Lung (tissue), 12 donors: ENCODE data around the gene VAMP5. TPM values are rescaled to one million over a fixed set of nuclear protein-coding genes. Genes with fewer than 3 reads are reported as not detected.
"Not testable (repeated sequence)": the region's sequence is repeated elsewhere in the genome, so short reads cannot be mapped to it uniquely, and the experiment has no call there.

Source experiments
- ATAC-seq: fragments of 200-7000 bp; cut with Tn5 transposase; one replicate; pipeline ENCODE4 v1.9.1; 2020; ENCODE audit warnings: moderate number of reproducible peaks; ENCODE audit not compliant: insufficient read depth, low FRiP score
- DNase-seq, 3 donors: peaks; one replicate each; pipeline ENCODE4 v3.0.0-alpha.2; 2013 to 2017
- H3K27ac ChIP-seq, 2 donors: one replicate each; pipeline ENCODE4 v1.5.1; 2013; ENCODE audit warnings: mild to moderate bottlenecking in 2 of 2, moderate library complexity in 2 of 2, control low read depth in 1 of 2, inconsistent platforms in 1 of 2, low read depth in 1 of 2, low read length in 1 of 2
- H3K27me3 ChIP-seq, 3 donors: one replicate each; pipeline ENCODE4 v1.5.1; 2013; ENCODE audit warnings: low read length in 2 of 3; ENCODE audit not compliant: control insufficient read depth in 3 of 3, insufficient read depth in 3 of 3
- H3K36me3 ChIP-seq, 4 donors: one replicate each; pipeline ENCODE4 v1.5.1; 2013; ENCODE audit warnings: low read length in 4 of 4, mild to moderate bottlenecking in 1 of 4, moderate library complexity in 1 of 4; ENCODE audit not compliant: control insufficient read depth in 4 of 4, insufficient read depth in 4 of 4
- H3K4me1 ChIP-seq, 5 donors: one replicate each; pipeline ENCODE4 v1.5.1; 2013; ENCODE audit warnings: low read length in 5 of 5, mild to moderate bottlenecking in 2 of 5, moderate library complexity in 1 of 5; ENCODE audit not compliant: control insufficient read depth in 5 of 5, insufficient read depth in 5 of 5
- H3K4me3 ChIP-seq: one replicate; pipeline ENCODE4 v1.5.1; 2013; ENCODE audit warnings: mild to moderate bottlenecking, control low read depth, moderate library complexity
- H3K9ac ChIP-seq, 2 donors: one replicate each; pipeline ENCODE4 v1.5.1; 2013; ENCODE audit warnings: low read length in 2 of 2, control low read depth in 1 of 2; ENCODE audit not compliant: insufficient read depth in 1 of 2
- H3K9me3 ChIP-seq, 4 donors: one replicate each; pipeline ENCODE4 v1.5.1; 2013; ENCODE audit warnings: low read length in 3 of 4, mild to moderate bottlenecking in 1 of 4, moderate library complexity in 1 of 4; ENCODE audit not compliant: control insufficient read depth in 4 of 4, insufficient read depth in 3 of 4
- WGBS, 2 donors: extraction: QIAGEN DNeasy Blood & Tissue Kit; methylation state at CpG; one replicate each; pipeline ENCODE4 v1.1.7; 2013; 5-methylcytosine and 5-hydroxymethylcytosine counted together
- polyA plus RNA-seq, 2 donors: library from polyadenylated mRNA; stranded (reverse); fragments of 200-250 nt; gene quantifications; one replicate each; pipeline ENCODE4 v1.2.1, GENCODE V29; 2013
- total RNA-seq, 2 donors: library from RNA; depleted of rRNA in 1 of 2; stranded (reverse); fragments of >200 nt in 1 of 2; gene quantifications; one replicate each; pipeline ENCODE4 v1.2.1, GENCODE V29; 2014 to 2021
- TF ChIP-seq, protein P1 (sequence below): IDR thresholded peaks from 2 replicates; pipeline ENCODE4 v1.5.1; 2012; ENCODE audit warnings: mild to moderate bottlenecking; ENCODE audit errors: control extremely low read depth, extremely low read depth
- donor health status: control.
- donor health status: control.
- donor health status: Bipolar disorder and iron deficiency.
- donor health status: healthy.
- donor health status: DM: yes; HTN: yes; CAD: no.

Gene VAMP5
- total and polyA plus RNA-seq, 4 donors = 18.5 to 165 (median 73.0) TPM

- no peak for ATAC-seq
- DNase-seq = no peak
- H3K27me3 ChIP-seq = no peaks in the 10 kb centered on the region
- 74 to 84% methylated on average over 6 of the region's 6 CpGs for WGBS, 2 donors
- H3K27ac ChIP-seq = peak overlapping the region in 1 of 2 donors; percentile 71
- H3K36me3 ChIP-seq = peaks cover 0 to 33% (median 12%) of the 10 kb centered on the region in 4 donors
- H3K4me1 ChIP-seq = peaks cover 12 to 35% (median 27%) of the 10 kb centered on the region in 5 donors
- peak overlapping the region; percentile 63 for H3K4me3 ChIP-seq
- no peaks in the 10 kb centered on the region for H3K9me3 ChIP-seq
- H3K9ac ChIP-seq = no peak overlapping the region
- TF ChIP-seq, protein P1, sequence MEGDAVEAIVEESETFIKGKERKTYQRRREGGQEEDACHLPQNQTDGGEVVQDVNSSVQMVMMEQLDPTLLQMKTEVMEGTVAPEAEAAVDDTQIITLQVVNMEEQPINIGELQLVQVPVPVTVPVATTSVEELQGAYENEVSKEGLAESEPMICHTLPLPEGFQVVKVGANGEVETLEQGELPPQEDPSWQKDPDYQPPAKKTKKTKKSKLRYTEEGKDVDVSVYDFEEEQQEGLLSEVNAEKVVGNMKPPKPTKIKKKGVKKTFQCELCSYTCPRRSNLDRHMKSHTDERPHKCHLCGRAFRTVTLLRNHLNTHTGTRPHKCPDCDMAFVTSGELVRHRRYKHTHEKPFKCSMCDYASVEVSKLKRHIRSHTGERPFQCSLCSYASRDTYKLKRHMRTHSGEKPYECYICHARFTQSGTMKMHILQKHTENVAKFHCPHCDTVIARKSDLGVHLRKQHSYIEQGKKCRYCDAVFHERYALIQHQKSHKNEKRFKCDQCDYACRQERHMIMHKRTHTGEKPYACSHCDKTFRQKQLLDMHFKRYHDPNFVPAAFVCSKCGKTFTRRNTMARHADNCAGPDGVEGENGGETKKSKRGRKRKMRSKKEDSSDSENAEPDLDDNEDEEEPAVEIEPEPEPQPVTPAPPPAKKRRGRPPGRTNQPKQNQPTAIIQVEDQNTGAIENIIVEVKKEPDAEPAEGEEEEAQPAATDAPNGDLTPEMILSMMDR = no peak
Measured at GRCh38 chr2:85600951-85601770, 16.9 kb downstream of the VAMP5 start.

GRCh38 chr2:85601771-85602475 lies 17.7 kb downstream of the VAMP5 start:
- Histone ChIP-seq H3K9me3 (no peaks in the 10 kb centered on the region), H3K4me1 (peaks cover 10 to 34% (median 21%) of the 10 kb centered on the region in 5 donors), H3K4me3 (peak overlapping the region; percentile 63), H3K36me3 (peaks cover 0 to 29% (median 10%) of the 10 kb centered on the region in 4 donors), H3K27me3 (no peaks in the 10 kb centered on the region), H3K27ac (peak overlapping the region; percentile 71 to 88), H3K9ac (peak overlapping the region in 1 of 2 donors; percentile 49)
- TF ChIP-seq, protein P1 = no peak
- ATAC-seq (peak; percentile 51), DNase-seq (peak in 2 of 3 donors; percentile 21 to 29)
- WGBS, 2 donors = 4 to 6% methylated on average over 30 to 36 of the region's 36 CpGs

DNA sequence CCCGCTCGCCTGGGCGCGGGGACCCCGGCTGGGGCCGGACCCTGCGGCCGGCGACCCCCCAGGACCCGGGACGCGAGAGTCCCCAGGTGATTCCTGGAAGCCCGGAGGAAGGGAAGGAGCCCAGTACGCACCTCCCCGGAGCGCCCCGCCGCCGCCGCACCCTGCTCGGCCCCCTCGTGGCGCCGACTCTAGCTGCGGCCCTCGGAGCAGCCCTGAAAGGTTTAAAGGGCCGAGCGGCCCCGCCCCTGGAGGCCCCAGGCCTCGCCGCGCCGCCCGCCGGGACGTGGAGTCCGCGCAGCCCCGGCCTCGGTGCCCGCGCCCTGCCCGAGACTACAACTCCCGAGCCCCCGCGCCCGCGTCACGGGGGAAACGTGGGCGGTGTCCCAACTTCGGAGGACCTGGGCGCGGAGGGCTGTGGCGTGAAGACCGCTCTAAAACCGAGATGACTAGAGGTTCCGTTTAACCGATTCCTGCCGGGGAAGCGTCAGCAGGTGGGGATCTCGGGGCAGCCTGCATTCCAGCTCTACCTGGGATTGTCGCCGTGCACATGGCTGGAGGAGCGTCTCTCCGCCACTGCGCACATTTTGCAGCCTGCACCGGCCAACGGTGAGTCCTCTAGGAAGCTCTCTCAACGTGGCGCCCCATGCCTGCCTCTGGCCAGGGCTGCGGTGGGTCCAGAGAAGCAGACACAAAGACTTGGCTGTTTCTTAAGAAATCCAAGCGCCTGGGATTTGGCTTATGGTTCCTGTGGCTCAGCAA lies 18.4 kb downstream of the VAMP5 start, which contains the start of gene TMEM150A:
TMEM150A (minus strand) TSS at position 223 of the 759 bp plus-strand sequence. CDS start 750 bp downstream, outside the sequence.
- H3K27me3 ChIP-seq = no peaks in the 10 kb centered on the region
- peak; percentile 97 for ATAC-seq
- peak within 1 kb of the TSS; percentile 88 to 90 for H3K27ac ChIP-seq
- DNase-seq = peak; percentile 92 to 95 (median 93)
- TF ChIP-seq, protein P1 = no peak
- peaks cover 10 to 34% (median 24%) of the 10 kb centered on the region in 5 donors for H3K4me1 ChIP-seq
- H3K36me3 ChIP-seq = peaks cover 0 to 24% (median 10%) of the 10 kb centered on the region in 4 donors
- H3K9ac ChIP-seq = peak within 1 kb of the TSS; percentile 7 to 49
- 1% methylated on average over 48 to 73 of the region's 73 CpGs for WGBS, 2 donors
- no peaks in the 10 kb centered on the region for H3K9me3 ChIP-seq
- H3K4me3 ChIP-seq = peak within 1 kb of the TSS; percentile 66

DNA sequence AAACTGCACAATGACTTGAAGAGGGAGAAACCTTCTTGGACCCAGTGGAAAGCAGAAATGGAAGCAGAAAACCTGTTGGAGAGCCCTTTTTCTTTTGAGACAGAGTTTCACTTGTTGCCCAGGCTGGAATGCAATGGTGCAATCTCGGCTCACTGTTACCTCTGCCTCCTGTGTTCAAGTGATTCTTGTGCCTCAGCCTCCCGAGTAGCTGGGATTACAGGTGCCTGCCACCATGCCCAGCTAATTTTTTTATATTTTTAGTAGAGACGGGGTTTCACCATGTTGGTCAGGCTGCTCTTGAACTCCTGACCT lies 19.9 kb downstream of the VAMP5 start:
- not testable (repeated sequence) for H3K27me3 ChIP-seq, H3K9me3 ChIP-seq, H3K4me3 ChIP-seq, ATAC-seq, DNase-seq
- Histone ChIP-seq H3K9ac (peak overlapping the region in 1 of 2 donors; percentile 42), H3K27ac (peak overlapping the region; percentile 42 to 48), H3K4me1 (peaks cover 10 to 34% (median 24%) of the 10 kb centered on the region in 5 donors), H3K36me3 (peaks cover 0 to 22% (median 14%) of the 10 kb centered on the region in 4 donors)
- 59 to 75% methylated on average over 3 of the region's 3 CpGs for WGBS, 2 donors
